Measurements from ENCODE around the gene KIRREL3.

Gene KIRREL3

GRCh38 chr11:126700768-126701519 lies 299.6 kb downstream of the KIRREL3 start:
- no peak for DNase-seq

- DNase-seq: no peak
Measured at GRCh38 chr11:126698576-126698975, 302.0 kb downstream of the KIRREL3 start.

- no peak for DNase-seq
Measured at GRCh38 chr11:126697936-126698335, 302.6 kb downstream of the KIRREL3 start.

- DNase-seq: no peak
Measured at GRCh38 chr11:126696982-126697381, 303.6 kb downstream of the KIRREL3 start.

GRCh38 chr11:126695293-126695692 lies 305.3 kb downstream of the KIRREL3 start:
- DNase-seq: no peak

GRCh38 chr11:126694065-126694625 lies 306.4 kb downstream of the KIRREL3 start:
- no peak for DNase-seq

GRCh38 chr11:126687477-126687876 lies 313.1 kb downstream of the KIRREL3 start:
- DNase-seq: no peak

GRCh38 chr11:126686938-126687337 lies 313.6 kb downstream of the KIRREL3 start:
- DNase-seq: no peak

- DNase-seq: no peak
Measured at GRCh38 chr11:126683766-126684728, 316.5 kb downstream of the KIRREL3 start.

GRCh38 chr11:126682590-126682989 lies 318.0 kb downstream of the KIRREL3 start:
- no peak for DNase-seq

- no peak for DNase-seq
Measured at GRCh38 chr11:126680700-126681099, 319.9 kb downstream of the KIRREL3 start.

GRCh38 chr11:126680131-126680530 lies 320.4 kb downstream of the KIRREL3 start:
- no peak for DNase-seq

- no peak for DNase-seq
Measured at GRCh38 chr11:126679033-126679432, 321.5 kb downstream of the KIRREL3 start.

- no peak for DNase-seq
Measured at GRCh38 chr11:126676536-126676935, 324.0 kb downstream of the KIRREL3 start.

GRCh38 chr11:126673319-126673718 lies 327.3 kb downstream of the KIRREL3 start:
- no peak for DNase-seq

GRCh38 chr11:126669416-126669815 lies 331.2 kb downstream of the KIRREL3 start:
- no peak for DNase-seq

- DNase-seq: no peak
Measured at GRCh38 chr11:126664643-126665042, 335.9 kb downstream of the KIRREL3 start.

- no peak for DNase-seq
Measured at GRCh38 chr11:126663749-126664592, 336.6 kb downstream of the KIRREL3 start.

GRCh38 chr11:126662035-126662790 lies 338.4 kb downstream of the KIRREL3 start:
- DNase-seq: no peak

GRCh38 chr11:126660761-126661425 lies 339.7 kb downstream of the KIRREL3 start:
- DNase-seq: no peak

GRCh38 chr11:126660321-126660720 lies 340.2 kb downstream of the KIRREL3 start:
- DNase-seq: no peak
